ENCODE measurements around the gene SLC26A1. TPM values are rescaled to one million over a fixed set of nuclear protein-coding genes. Genes with fewer than 3 reads are reported as not detected.

The SLC26A1 gene
- total RNA-seq, 2 experiments from 2014 or later, result 0.30 TPM; not detected in 1

GRCh38 chr4:1015746-1016145 is 22.5 kb upstream of the SLC26A1 start:
- CTCF ChIA-PET (ENCODE audit: unreplicated experiment), result no interaction called here
- H3K9me2 ChIP-seq (ENCODE audit: insufficient read depth, low read length), result no peaks in the 10 kb centered on the region
- POLR2A ChIA-PET, result no interaction called here
- H3K79me2 ChIP-seq (ENCODE audit: insufficient read depth, low read depth, low read length), result no peaks in the 10 kb centered on the region
- no peak for TF ChIP-seq EZH2phosphoT487 (IDR thresholded peaks at IDR 0.05; ENCODE audit: borderline replicate concordance, low read depth, low read length)
- TF ChIP-seq CTCF (conservative IDR thresholded peaks at IDR 0.05; ENCODE audit: low read length), result no peak
- H3K4me2 ChIP-seq (ENCODE audit: low read length), result no peak overlapping the region
- H3K27ac ChIP-seq (ENCODE audit: low read depth, low read length, poor library complexity, severe bottlenecking), result no peak overlapping the region
- H4K20me1 ChIP-seq (ENCODE audit: insufficient read depth, low read length), result no peaks in the 10 kb centered on the region
- H3K36me3 ChIP-seq (ENCODE audit: insufficient read depth, low read length), result no peaks in the 10 kb centered on the region
- DNase-seq (ENCODE audit: low spot score), result no peak
- H3K9me3 ChIP-seq (ENCODE audit: low read length), result no peaks in the 10 kb centered on the region
- H3K4me3 ChIP-seq (ENCODE audit: low read depth, low read length, poor library complexity, severe bottlenecking), result no peak overlapping the region
- H3K4me1 ChIP-seq (ENCODE audit: insufficient read depth, low read length, poor library complexity, severe bottlenecking), result peaks cover 11% of the 10 kb centered on the region
- intact Hi-C loops (cut with micrococcal nuclease; ENCODE audit: unreplicated experiment), result loop anchor here (10.0 kb wide), 1 partner anchor 229 kb away; the partner anchor contains the start of gene CTBP1
- no TSS peak for BruUV-seq (replicated peaks)
- no peak overlapping the region for H2AFZ ChIP-seq (ENCODE audit: low read length)

DNA sequence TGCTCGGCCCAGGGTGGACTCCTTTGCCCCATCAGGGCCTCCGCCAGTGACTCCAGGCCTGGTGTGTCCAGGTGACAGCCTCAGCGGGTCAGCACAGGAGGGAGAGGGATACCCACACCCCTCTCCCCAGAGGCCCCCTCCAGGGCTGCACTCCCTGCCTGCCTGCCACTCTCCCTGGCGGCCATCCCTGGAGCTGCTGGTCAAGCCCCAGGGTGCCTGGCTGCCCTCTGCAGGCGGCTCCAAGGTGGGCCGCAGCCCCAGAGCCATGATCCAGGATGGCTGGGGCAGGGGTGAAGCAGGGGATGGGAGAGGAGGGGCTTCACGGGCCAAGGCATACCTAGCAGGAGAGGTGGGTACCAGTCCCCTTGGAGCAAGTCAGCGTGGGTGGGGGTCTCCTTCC is 22.0 kb upstream of the SLC26A1 start:
- DNase-seq (ENCODE audit: low spot score), result no peak
- no peak overlapping the region for H3K4me2 ChIP-seq (ENCODE audit: low read length)
- no peak overlapping the region for H2AFZ ChIP-seq (ENCODE audit: low read length)
- ChIA-PET POLR2A (no interaction called here), CTCF (ENCODE audit: unreplicated experiment) (no interaction called here)
- no peak overlapping the region for H3K27ac ChIP-seq (ENCODE audit: low read depth, low read length, poor library complexity, severe bottlenecking)
- H3K36me3 ChIP-seq (ENCODE audit: insufficient read depth, low read length), result no peaks in the 10 kb centered on the region
- intact Hi-C loops (cut with micrococcal nuclease; ENCODE audit: unreplicated experiment), result loop anchor here (10.0 kb wide), 1 partner anchor 230 kb away; the partner anchor contains the start of gene CTBP1
- no peaks in the 10 kb centered on the region for H4K20me1 ChIP-seq (ENCODE audit: insufficient read depth, low read length)
- H3K4me3 ChIP-seq (ENCODE audit: low read depth, low read length, poor library complexity, severe bottlenecking), result no peak overlapping the region
- no TSS peak for BruUV-seq (replicated peaks)
- TF ChIP-seq CTCF (conservative IDR thresholded peaks at IDR 0.05; ENCODE audit: low read length), result no peak
- no peak for TF ChIP-seq EZH2phosphoT487 (IDR thresholded peaks at IDR 0.05; ENCODE audit: borderline replicate concordance, low read depth, low read length)
- H3K9me3 ChIP-seq (ENCODE audit: low read length), result no peaks in the 10 kb centered on the region
- no peaks in the 10 kb centered on the region for H3K79me2 ChIP-seq (ENCODE audit: insufficient read depth, low read depth, low read length)
- peaks cover 17% of the 10 kb centered on the region for H3K4me1 ChIP-seq (ENCODE audit: insufficient read depth, low read length, poor library complexity, severe bottlenecking)
- H3K9me2 ChIP-seq (ENCODE audit: insufficient read depth, low read length), result no peaks in the 10 kb centered on the region

DNA sequence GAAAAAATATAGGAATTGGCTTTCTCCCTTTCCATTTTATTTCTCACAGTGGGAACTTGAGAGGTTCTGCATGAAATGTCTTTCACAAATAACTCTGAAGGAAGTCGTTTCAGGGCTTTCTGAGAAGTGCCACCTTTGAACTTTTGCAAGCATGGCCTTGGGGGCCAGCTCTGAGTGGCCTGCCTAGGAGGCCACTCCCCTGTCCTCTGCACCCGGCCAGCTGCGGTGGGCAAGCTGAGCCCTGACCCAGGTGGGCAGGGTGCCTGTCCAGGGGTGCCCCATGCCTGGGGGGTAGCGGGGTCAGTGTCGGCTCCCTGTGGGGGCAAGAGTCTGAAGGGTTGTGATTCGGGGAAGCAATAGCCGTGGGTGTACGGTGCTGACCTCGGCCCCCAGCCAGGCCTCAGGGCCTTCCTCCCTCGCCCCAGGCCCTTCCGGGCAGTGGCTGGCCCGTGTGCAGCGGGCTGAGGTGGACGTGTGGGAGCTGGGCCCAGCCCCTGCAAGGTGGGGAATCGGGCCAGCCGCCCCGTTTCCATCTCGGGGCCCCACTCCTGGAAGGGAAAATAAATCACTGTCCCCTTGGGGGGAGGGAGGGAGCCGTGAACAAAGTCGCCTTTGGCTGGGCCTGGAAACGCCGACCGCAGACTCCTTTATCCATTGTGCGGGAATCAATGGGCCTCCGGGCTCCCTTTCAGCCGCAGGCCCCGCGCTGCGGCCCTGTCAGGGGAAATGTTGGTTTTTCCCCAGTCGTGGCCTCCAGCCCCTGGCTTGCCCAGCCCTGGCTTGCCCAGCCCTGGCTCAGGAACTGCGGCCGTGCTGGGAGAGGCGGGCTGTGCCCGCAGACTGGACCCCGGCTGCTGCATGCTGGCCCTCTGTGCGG is 21.3 kb upstream of the SLC26A1 start:
- TF ChIP-seq EZH2phosphoT487 (IDR thresholded peaks at IDR 0.05; ENCODE audit: borderline replicate concordance, low read depth, low read length), result no peak
- TF ChIP-seq CTCF (conservative IDR thresholded peaks at IDR 0.05; ENCODE audit: low read length), result no peak
- Histone ChIP-seq H3K36me3 (ENCODE audit: insufficient read depth, low read length) (no peaks in the 10 kb centered on the region), H3K9me2 (ENCODE audit: insufficient read depth, low read length) (no peaks in the 10 kb centered on the region), H3K9me3 (ENCODE audit: low read length) (no peaks in the 10 kb centered on the region), H3K27ac (ENCODE audit: low read depth, low read length, poor library complexity, severe bottlenecking) (no peak overlapping the region), H4K20me1 (ENCODE audit: insufficient read depth, low read length) (no peaks in the 10 kb centered on the region), H3K79me2 (ENCODE audit: insufficient read depth, low read depth, low read length) (no peaks in the 10 kb centered on the region), H3K4me3 (ENCODE audit: low read depth, low read length, poor library complexity, severe bottlenecking) (no peak overlapping the region), H3K4me1 (ENCODE audit: insufficient read depth, low read length, poor library complexity, severe bottlenecking) (peaks cover 21% of the 10 kb centered on the region), H2AFZ (ENCODE audit: low read length) (no peak overlapping the region), H3K4me2 (ENCODE audit: low read length) (no peak overlapping the region)
- DNase-seq (ENCODE audit: low spot score), result no peak
- ChIA-PET CTCF (ENCODE audit: unreplicated experiment) (no interaction called here), POLR2A (no interaction called here)
- no TSS peak for BruUV-seq (replicated peaks)
- intact Hi-C loops (cut with micrococcal nuclease; ENCODE audit: unreplicated experiment), result loop anchor here (5.0 to 10.0 kb wide), 2 partner anchors 230 to 333 kb away; partner anchors contain the start of genes CTBP1 and UVSSA

All from OCI-LY7 (cell line).